Activated gamma-delta T cell treated with anti-CD3 and anti-CD28 coated beads, Interleukin-2, amount 50 U/mL, for 16 hours (primary cell): ENCODE data around the gene EOMES.

Source experiments
- DNase-seq: peaks from one replicate; pipeline ENCODE4 v3.0.0-alpha.2; 2020; ENCODE audit warnings: low read depth

The EOMES gene

DNA sequence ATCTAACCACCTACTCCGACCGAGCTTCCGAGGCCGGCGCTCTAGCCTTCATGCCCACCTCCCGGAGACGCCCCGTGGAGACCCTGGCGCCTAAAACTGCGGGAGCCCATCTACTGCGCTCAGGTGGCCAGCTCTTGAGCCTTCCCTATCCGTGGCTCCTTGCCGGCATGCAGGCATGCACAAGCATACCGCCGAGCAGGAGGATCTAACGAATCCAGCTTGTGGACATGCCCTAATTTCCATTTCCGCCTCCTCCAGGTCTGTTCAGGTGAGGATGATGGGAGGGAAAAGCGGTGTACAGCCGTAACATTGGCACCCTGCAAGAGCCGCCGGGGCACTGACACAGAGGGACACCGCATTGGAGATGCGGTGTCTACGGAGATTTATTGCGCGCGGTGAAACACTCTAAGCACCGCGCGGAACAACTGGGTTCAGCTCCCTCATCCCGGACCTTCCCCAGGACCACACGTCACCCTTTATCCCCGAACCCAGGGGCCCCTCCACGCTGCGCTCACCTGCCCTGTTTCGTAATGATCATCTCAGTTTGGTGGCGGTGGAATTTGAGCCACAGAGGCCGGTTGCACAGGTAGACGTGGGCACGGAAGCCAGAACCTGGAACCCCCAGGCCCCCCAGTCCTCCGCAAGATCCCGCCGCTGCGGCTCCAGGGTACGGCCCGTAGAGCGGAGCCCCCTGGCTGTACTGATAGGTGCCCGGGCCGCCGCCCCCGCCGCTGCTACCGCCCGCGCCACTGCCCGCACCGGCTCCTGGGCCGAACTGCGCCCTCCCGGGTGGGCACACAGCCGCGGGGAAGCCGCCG, 1.0 kb downstream of the EOMES start:
- DNase-seq, result no peak

DNA sequence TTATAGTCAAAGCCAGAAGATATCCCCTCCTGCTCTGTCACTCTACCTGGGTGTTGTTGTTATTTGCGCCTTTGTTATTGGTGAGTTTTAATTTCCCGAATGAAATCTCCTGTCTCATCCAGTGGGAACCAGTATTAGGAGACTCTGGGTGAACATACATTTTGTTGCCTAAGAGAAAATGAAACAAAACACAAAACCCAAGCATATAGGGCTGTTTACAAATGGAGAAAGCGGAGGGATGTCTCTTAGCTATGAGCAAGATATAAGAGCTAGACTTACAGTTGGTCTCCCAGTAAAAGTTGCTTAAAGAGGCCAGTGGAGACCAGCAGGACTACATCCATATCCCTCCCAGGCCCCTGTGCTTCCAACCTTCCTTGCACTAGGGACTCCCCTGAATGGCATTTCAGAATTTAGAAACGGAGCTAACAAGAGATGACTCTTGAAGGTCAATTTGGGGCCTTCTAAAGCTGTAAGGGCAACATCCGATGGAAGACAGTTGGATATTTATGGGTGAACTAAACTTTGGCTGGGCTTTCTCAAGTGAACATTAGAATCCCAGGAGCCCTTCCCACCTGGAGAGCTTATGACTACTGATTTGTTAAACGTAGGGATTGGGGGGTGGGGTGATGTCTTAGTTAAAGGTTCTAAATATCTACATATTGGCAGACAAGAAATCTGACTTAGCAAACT, 2.7 kb downstream of the EOMES start:
- no peak for DNase-seq

DNA sequence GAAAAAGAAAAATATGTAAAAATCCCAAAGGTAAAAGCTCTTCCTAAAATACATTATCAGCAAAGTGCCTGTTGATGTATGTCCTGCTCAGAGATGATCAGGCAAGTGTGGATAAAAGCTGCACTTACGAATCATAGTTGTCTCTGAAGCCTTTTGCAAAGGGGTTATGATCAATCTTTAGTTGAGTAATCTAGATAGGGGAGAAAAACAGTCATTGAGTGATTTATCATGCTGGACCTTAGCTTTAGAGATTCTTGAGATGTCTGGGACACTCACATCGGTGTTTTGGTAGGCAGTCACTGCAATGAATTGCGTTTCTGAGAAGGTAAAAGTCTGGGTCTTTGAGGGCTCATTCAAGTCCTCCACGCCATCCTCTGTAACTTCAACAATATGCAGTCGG, 3.7 kb downstream of the EOMES start:
- no peak for DNase-seq

DNA sequence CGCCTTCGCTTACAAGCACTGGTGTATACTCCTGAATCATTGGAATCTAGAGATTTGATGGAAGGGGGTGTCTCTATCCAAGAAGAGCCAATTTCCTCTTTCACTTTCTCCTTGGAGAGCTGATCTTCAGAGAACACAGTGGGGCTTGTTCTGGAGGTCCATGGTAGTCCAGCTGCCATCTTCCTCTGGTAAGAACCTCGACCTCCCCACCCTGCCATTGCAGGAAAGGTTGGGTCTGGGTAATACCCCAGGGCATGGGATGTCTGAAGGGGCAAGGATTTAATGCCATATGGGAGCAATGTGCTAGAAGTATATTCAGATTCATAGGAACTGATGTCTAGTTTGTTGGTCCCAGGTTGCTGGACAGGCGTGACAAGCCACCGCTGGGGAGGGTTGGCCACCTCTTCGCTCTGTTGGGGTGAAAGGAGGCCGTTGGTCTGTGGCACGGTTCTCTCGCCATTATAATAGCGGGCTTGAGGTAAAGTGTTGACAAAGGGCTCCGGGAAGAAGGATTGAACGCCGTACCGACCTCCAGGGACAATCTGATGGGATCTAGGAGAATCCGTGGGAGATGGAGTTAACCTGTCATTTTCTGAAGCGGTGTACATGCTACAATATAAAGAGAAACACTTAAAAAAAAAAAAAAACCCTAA, 4.8 kb downstream of the EOMES start:
- no peak for DNase-seq

DNA sequence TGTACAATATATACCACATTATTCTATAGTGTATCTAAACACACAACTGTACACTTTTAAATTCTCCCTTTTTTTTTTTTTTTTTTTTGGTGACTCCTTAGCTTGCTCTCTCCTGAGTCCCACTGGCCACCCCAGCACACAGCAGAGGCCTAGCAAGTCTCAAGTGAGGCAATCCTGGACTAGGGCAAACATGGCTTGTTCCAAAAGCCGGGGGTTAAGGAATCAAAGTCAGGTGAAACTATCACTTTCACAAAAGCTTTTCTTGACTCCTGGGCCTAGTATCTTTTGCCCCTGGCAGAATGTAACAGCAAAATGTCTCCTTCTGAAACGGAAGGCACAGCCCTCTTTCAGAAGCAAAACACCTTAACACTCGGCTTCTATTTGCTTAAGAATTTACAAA, 5.8 kb downstream of the EOMES start:
- DNase-seq, result no peak

DNA sequence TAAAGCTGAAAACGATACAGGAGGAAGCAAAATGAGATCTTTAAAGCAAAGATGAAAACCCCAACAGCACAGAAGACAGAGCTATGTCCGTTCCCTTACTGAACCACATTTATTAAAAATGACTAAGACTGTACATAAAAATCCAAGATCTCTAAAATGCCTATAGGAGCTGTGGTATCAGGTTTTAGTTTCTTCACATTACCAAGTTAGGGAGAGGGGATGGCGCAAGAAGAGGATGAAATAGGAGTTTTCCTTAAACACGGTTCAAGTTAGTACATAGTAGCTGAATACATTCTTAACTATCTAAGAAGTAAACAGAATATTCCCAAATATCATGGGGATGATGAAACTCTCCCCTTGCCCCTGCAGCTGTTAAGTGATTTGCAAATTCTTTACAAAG, 6.3 kb downstream of the EOMES start:
- no peak for DNase-seq

DNA sequence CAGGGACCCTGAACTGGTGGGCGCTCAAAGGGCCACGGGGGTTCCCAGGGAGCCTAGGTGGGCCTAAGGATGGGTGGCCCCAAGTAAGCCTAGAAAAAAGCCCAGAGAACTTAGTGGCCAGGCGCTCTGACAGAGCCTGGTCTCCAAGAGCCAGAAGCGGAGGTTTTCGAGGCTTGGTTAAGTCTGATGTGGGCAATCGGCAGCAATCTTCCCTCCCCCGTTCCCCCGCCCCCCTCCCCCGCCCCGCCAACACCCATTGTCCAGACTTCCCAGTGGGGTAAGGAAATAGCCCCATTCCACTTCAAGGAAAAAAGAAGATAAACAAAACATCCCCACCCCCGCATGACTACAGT, 6.7 kb downstream of the EOMES start:
- no peak for DNase-seq

DNA sequence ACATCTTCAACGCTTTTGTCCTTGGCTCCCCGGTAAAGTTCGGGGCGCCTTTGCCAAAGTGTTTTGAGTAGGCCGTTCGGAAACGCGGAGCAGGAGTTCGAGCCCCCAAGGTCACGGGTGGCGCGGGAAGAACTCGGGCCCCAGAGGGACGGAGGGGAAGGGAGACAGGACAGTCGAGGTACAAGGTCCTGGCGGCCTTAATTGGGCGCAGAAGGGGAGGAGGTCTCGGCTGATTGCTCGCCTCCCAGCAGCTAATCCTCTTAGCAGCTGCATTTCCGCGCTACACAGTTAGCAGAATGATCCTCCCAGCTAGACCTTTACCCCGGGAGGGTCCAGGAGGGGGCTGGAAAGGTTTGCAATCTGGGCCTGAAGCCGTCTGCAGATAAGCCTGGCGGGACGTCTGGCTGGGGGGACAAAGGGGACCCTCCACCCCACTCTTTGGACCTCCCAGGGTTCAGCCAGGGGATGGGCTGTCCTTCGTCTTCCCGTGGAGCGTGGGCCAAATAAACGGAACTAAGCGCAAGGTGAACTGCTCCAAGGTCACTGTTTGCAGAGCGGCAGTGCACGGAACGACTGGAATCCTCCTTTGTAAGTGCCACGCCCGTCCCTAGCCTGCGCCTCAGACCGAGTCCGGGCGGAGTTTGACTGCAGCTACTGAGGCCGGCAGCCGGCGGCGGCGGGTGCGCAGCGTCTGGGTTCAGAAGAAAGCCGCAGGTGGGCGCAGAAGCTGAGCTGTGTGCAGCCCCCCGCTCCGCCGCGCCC, 7.2 kb downstream of the EOMES start:
- no peak for DNase-seq

DNA sequence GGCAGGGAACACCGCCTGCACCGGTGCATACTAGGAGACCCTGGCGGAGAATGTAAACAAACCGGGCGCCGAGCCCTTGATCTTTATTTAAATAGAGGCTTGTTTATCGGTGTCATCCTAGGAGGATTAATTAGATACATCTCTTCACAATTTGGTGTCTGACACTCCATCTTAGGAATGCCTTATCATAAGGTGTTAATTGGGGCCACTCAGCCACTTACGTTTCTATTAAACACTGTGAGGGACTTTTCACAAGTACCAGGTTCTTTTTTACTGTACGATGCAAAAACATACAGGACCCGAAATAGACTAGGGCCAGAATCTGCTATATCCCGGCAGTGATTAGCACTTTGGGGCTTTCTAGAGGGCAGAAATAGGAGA, 8.0 kb downstream of the EOMES start:
- no peak for DNase-seq

DNA sequence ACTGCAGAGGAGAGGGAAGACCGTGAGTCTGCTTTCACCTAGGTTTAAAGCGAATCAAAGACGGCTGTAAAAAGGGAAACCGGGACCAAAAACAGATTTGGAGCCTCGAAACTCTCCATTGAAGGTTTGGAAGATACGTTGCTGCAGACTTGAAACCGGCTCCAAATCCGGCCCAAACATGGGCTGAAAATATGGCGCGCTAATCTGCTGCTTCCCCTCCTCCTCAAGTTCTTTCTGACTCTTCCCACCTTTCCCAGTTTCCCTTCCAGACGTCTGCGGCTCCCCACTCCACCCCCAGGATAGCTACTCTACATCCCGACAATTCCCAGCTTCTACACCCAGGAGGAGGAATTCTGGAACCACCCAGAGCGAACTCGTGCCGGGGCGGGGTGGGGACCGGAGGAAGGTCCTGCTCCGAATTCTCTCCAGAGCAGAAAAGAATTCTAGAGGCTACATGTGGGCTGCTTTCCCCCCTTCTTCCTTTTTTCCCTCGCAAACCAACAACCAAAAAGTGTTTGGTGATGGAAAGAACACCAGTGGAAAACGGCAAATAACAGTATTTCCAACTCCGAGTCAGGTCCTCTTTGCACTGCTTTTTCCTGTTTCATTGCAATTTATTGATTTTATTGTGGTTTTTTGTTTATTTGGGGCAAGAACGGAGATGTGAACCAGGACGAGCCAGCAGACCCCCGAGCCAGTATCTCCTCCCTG, 8.5 kb downstream of the EOMES start:
- DNase-seq, result no peak

DNA sequence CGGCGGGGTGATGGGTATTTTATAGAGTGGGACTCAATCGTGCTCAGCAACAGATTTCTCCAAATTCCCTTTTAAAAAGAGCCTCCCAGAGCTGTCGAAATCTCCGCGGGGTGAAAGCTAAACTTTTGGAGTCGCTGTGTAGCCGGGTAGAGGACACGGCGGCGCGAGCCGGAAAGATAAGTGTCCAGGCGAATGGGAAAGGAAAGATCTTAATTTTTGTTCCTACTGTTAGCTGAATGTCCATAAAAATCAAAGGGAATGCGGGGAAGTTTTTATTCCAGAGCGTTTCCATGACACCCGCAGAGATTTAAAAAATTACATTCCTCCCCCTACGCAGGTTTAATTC, 9.1 kb downstream of the EOMES start:
- DNase-seq, result no peak

DNA sequence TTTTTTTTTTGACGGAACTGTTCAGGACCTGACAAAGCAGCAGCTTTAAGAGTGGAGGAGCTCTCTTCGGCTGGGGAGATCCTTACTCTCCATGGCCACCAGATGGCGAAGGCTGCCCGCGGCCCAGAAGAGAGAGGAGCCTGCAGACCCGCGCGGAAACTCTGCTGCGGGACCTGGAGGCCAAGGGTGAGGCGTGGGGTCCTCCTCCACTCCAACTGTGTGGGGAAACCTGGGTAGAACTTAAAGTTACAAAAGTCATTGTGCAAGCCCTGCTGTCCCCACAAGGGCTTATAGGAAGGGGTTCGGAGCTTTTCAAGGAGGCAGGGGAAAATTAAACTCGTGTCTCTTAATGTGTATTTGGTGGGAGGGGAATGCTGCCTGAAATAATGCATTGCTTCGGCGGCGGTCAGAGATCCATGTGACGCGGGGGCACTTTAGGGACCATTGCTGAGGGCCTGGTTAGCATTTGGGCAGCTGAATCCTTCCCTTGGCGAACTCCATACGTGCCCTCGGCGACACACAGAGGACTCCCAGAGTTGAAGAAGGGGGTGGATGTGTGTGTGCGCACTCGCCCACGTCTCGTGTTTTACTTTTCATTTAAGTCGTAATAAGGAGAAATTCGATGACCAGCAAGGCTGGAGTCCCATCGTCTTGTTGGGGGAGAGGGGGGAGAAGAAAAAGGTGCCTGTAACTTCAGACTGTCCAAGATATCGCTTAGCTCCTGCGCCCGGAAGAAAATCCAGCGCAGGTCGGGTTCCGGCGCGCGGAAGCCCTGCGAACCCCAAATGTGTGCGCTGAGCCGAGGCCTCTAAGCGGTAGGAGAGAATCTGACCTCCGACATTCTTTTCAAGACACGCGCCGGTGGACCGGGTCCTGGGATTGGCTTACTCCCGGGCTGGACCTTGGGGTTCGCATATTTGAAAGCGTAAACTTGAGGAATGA, 9.7 kb downstream of the EOMES start:
- peak; percentile 72 for DNase-seq

DNA sequence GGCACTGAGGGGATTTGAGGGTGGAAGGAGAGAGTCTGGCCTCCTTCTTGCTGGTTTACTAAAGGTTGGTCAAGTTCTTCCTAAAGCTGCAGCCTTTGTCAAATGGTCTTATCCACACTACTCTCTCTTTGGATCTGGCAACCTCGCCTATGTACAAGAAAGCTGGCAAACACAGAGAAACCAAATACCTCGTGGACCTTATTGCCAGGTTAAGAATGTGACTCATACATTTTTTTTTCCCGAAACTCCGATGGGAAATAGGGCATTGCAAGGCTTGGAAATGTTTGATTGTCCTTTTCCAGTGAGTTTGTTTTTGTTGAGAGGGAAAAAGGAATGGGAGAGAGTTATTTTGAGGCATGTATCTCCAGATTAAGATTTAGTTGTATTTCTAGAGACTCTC, 13.9 kb downstream of the EOMES start:
- DNase-seq, result no peak

DNA sequence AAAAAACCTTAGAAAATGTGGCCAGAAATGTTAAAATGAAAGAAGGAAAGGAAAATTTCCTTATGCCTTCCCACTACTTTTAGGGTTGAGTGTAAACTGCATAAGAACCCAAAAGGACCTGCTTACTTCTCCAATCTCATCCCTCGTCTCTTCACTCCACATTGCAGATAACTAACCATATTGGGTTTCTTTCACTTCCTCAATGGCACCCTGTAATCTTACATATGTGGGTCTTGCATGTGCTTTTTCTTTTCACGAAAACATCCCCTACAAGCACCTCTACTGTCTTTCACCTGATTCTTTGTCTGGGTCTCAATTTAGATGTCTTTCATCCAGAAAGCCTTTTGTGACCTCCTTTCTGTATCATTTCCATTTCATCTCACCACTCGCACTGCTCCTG, 23.1 kb downstream of the EOMES start:
- DNase-seq, result no peak

DNA sequence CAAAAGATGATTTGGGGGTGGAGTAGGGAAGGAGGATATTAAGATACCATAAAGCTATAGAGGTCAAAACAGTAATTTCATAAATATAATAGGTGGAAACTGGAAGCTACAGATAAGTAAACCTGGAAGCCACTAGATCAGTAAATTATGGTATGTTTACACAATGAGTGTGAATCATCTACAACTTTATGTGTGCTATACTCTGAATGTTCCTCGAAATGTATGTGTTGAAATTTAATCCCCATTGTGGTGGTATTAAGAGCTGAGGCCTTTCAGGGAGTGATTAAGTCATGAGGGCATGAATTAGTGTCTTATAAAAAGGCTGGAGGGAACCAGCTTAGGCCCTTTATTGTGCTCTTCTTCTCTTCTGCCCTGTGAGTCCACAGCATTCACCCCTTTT, 25.2 kb downstream of the EOMES start:
- DNase-seq, result no peak

DNA sequence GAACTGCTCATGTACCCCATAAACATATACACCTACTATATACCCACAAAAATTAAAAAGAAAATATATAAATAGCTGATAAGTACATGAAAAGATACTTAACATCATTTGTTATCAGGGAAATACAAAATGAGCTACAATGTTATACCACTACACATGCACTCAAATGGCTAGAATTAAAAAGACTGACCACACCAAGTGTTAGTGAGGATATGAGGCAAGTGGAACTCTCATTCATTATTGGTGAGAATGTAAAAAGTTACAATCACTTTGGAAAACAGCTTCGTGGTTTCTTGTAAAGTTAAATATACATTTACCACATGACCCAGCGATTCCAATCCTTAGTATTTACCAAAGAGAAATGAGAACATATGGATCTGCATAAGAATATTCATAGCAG, 26.5 kb downstream of the EOMES start:
- no peak for DNase-seq

DNA sequence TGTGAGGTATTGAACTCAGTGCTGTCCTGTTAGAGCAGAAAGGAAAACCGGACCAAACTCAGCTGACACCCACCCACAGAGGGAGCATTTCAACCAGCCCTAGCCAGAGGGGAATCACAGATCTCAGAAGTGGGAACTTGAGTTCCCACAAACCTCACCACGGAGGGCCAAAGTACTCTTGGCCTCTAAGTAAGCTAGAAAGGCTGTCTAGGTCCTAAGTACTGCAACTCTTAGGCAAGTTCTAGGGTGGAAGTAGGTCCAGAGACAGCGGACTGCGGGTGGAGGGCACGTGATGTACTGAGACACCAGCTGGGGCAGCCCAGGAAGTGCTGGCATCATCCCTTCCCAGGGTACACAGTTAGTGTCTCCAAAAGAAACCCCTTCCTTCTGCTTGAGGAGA, 34.1 kb downstream of the EOMES start:
- DNase-seq, result no peak

DNA sequence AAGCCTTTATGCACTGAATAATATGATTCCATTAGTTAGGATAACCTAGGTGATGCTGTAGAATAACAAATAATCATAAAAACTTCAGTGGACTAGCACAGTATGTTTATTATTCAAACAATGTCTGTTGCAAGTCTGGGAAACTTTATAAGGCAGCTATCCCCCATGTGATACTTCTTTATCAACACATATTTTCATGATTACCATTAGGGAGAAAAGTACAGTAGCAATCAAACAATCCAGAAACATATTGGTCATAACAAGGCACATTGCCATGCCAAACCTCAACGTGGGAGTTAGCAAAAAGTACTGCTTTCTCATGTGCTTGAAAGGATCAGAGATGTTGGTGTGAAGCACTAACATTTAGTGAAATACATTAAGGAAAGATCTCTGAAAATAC, 35.5 kb downstream of the EOMES start:
- no peak for DNase-seq

DNA sequence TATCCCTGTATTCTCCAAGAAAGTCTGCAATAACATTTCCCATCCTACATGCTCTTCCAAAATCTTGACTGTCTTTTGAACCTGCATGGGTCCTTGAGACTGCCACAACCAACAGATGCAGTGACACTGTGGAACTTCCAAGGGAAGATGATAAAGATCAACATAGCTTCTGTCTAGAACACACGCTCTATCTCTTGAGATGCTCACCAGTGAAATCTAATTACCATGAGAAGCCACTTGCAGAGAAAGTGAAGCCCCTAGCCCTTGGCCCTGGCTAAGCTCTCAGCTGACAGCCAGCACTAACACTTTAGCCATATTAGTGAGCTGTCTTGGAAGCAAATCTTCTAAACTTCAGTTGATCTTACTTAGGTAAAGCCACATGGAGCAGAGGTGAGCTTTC, 36.6 kb downstream of the EOMES start:
- DNase-seq, result no peak

DNA sequence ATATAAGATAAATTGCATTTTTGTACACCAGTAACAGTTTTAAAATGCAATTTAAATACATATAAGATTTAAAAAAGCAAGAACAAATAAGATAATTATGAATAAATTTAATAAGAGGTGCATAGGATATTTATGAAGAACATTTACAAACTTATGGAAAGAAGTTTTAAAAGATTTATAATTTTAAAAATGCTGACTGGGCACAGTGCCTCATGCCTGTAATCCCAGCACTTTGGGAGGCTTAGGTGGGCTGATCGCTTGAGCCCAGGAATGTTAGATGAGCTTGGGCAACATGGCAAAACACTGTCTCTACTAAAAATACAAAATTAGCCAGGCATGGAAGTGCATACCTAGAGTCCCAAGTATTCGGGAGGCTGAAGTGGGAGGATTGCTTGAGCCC, 37.8 kb downstream of the EOMES start:
- no peak for DNase-seq

DNA sequence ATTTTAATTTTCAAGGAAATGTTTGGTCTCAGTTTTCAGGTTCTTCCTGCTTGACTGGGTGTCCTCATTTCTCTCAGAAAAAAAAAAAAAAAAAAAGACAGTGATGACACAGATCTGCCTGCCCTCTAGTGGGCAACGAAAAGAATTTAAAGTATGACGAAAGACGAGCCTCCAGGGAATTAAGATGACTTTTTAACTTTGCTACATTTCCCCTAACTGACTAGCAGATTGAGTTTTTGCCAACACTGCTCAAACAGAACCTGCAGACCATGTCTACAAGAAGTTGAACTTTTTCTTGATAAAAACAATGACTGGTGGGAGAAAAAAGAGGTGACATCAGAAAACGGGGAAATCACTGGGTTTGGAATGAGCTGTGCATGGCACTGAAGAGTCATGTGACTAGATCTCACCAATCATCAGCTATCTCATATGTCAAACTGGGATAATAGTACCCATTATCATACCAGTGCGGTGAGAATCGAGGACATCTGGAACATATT, 40.8 kb downstream of the EOMES start:
- peak; percentile 14 for DNase-seq
